Measurements from ENCODE around the gene NKX2-8.
"Not testable (repeated sequence)": the region's sequence is repeated elsewhere in the genome, so short reads cannot be mapped to it uniquely, and the experiment has no call there.

NKX2-8 gene

GRCh38 chr14:36580141-36580855, 2.1 kb downstream of the NKX2-8 start:
- no peak for DNase-seq (ENCODE audit: low spot score)

GRCh38 chr14:36579573-36580140, 2.8 kb downstream of the NKX2-8 start:
- no peak for DNase-seq (ENCODE audit: low spot score)

GRCh38 chr14:36579001-36579555, 3.3 kb downstream of the NKX2-8 start:
- DNase-seq (ENCODE audit: low spot score), result no peak

DNA sequence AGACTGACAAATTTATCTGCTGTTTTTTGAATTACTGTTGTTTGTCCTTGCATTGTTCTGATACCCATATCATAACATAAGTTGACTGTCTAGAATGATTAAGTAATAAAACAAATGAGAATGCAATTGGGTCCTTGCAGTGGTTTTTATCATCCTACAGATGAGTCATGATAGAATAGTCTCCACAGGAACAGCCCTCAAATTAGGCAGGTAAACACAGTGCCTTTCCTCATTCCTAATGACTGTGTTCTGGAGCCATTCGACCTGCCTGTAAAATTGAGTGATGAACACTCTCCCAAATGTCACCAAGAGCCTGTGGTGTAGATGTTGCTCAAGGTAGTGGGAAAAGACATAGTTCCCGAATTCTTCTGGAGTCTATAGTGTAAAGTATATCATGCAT, 12.3 kb downstream of the NKX2-8 start:
- no peak for DNase-seq (ENCODE audit: low spot score)

DNA sequence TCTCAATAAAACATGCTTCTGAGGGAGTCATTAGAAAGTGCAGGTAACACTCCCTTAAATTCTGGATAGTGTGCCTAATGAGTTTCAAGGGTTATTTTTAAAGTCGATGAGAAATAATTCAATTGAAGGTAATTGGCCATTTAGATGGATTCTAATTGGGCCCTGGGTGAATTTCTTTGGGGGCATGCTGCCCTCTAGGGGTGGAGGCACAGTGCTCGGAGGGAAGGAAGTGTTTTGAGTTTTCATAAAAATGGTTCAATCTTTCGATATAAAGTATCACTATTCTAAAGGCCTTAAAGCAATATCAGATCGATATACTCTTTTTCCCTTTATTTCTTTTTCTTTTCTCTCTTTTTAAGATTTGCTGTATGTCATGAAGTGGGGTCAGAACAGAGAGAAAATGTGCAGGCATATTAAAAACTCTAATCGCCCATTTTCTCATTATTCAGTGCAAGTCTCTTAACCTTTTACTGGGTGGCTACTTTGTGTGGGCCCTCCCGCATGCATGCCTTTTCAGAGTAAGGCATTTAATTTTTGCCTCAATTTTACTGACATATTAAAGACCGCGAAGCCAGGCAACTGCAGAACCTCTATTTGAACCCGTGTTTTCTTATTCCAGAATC, 25.5 kb downstream of the NKX2-8 start:
- DNase-seq (ENCODE audit: low spot score), result peak; percentile 28

- no peak for DNase-seq (ENCODE audit: low spot score)
Observed at GRCh38 chr14:36555998-36556743, 26.2 kb downstream of the NKX2-8 start.

- DNase-seq (ENCODE audit: low spot score), result peak; percentile 81
Observed at GRCh38 chr14:36553656-36554260, 28.7 kb downstream of the NKX2-8 start.

GRCh38 chr14:36550899-36551298, 31.5 kb downstream of the NKX2-8 start:
- DNase-seq (ENCODE audit: low spot score), result no peak

- DNase-seq (ENCODE audit: low spot score), result not testable (repeated sequence)
Observed at GRCh38 chr14:36544280-36544679, 38.1 kb downstream of the NKX2-8 start.

DNA sequence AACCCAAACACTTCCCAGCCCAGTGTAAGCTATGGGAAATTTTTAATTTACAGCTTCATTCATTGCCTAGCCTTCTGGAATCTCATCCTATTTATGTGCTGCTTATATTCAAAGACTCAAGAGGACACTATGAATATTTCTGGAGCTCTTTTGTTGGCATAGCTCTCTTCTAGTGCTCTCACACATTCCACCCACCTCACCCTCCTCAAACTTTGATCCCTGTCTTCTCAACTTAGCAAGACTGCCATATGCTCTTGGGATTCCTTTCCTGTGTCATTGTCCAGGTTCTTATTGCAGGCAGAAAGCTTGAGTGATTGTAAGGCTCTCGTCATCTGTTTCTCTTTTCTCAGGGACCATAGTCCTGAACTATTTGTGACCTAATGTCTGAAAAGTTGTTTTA, 44.4 kb downstream of the NKX2-8 start:
- no peak for DNase-seq (ENCODE audit: low spot score)

Measured in RKO (cell line).